HUES64 (cell line): ENCODE results near the gene PDE6B.
"Not testable (repeated sequence)": the region's sequence is repeated elsewhere in the genome, so short reads cannot be mapped to it uniquely, and the experiment has no call there.

Experiments used
- H3K27ac ChIP-seq: 2 replicates; pipeline ENCODE4 v1.7.0; 2013; ENCODE audit warnings: low read depth, low read length, inconsistent platforms
- H3K27me3 ChIP-seq: 2 replicates; pipeline ENCODE4 v1.6.1; 2013; ENCODE audit warnings: mild to moderate bottlenecking, low read length; ENCODE audit not compliant: insufficient read depth
- H3K36me3 ChIP-seq: 2 replicates; pipeline ENCODE4 v1.6.1; 2013; ENCODE audit warnings: mild to moderate bottlenecking, low read length; ENCODE audit not compliant: insufficient read depth
- H3K4me1 ChIP-seq: 2 replicates; pipeline ENCODE4 v1.6.1; 2013; ENCODE audit warnings: mild to moderate bottlenecking, low read length, moderate library complexity; ENCODE audit not compliant: insufficient read depth
- H3K4me3 ChIP-seq: 2 replicates; pipeline ENCODE4 v1.5.1; 2013; ENCODE audit warnings: mild to moderate bottlenecking, low read length, moderate library complexity
- H3K9ac ChIP-seq: 2 replicates; pipeline ENCODE4 v1.6.1; 2013; ENCODE audit warnings: mild to moderate bottlenecking, low read depth, low read length
- H3K9me3 ChIP-seq: 2 replicates; pipeline ENCODE4 v1.6.1; 2013; ENCODE audit warnings: low read depth, low read length; ENCODE audit not compliant: insufficient read depth
- WGBS: fragments of 150-250, 120-280 bp; methylation state at CpG from one replicate; pipeline ENCODE4 v1.1.7; 2013; ENCODE audit warnings: missing lambda C conversion rate; 5-methylcytosine and 5-hydroxymethylcytosine counted together

Gene PDE6B

DNA sequence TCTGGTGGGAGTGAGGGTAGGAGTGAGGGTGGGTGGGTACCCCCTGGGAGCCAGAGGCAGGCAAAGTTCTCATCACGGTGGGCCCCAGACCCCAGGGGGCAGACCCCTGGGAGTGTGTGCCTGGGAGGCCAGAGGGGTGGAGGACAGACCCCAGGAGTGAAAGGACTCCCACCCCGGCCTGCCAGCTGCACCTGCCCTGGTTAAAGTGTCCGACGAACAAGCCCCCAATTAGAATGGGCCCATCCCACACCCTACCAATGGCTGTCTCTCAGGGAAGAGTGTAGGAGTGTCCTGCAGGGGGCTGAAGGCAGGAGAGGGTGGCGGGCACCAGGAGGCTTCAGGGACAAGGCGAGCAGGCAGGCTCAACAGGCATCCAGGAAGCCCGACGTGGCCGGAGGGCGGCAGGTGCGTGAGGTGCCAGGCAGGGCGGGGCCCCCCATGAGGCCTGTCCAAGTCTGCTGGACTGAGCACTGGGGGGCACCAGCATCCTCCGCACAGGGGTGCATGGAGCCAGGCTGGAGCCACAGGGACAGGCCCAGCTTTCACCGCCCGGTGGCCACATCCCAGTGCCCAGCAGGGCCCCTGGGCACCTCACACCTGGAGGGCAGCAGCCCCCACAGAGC lies 8.7 kb downstream of the PDE6B start:
- Histone ChIP-seq H3K36me3 (no peaks in the 10 kb centered on the region), H3K27ac (no peak overlapping the region), H3K27me3 (no peaks in the 10 kb centered on the region), H3K4me3 (no peak overlapping the region), H3K9me3 (no peaks in the 10 kb centered on the region), H3K4me1 (no peaks in the 10 kb centered on the region), H3K9ac (no peak overlapping the region)
- WGBS: 92% methylated on average over 13 of the region's 15 CpGs

- Histone ChIP-seq H3K27ac (no peak overlapping the region), H3K9ac (no peak overlapping the region), H3K4me3 (no peak overlapping the region), H3K9me3 (no peaks in the 10 kb centered on the region), H3K27me3 (no peaks in the 10 kb centered on the region), H3K4me1 (no peaks in the 10 kb centered on the region), H3K36me3 (no peaks in the 10 kb centered on the region)
- 90% methylated on average over 23 of the region's 23 CpGs for WGBS
Measured at GRCh38 chr4:634599-634985, 9.2 kb downstream of the PDE6B start.

DNA sequence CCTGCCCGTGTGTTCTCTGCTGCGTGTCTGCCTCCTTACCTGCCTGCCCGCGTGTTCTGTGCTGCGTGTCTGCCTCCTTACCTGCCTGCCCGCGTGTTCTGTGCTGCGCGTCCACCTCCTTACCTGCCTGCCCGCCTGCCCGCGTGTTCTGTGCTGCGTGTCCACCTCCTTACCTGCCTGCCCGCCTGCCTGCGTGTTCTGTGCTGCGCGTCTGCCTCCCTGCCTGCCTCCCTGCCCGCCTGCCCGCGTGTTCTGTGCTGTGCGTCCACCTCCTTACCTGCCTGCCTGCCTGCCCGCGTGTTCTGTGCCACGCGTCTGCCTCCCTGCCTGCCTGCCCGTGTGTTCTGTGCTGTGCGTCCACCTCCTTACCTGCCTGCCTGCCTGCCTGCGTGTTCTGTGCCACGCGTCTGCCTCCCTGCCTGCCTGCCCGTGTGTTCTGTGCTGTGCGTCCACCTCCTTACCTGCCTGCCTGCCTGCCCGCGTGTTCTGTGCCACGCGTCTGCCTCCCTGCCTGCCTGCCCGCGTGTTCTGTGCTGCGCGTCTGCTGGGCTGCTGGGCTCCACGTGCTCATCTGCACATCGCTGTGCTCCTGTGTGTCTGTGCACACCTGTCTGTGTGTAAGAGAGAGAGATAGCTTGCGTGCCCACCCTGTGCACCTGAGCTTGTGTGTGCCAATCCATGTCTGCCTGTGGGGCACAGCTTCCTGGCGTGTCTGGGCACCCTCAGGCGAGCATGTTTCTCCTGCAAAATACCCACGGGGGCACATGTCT lies 9.9 kb downstream of the PDE6B start:
- H3K4me1 ChIP-seq, H3K9ac ChIP-seq, H3K9me3 ChIP-seq, H3K36me3 ChIP-seq, H3K27ac ChIP-seq, H3K4me3 ChIP-seq, H3K27me3 ChIP-seq: not testable (repeated sequence)
- WGBS: 94% methylated on average over 46 of the region's 46 CpGs

DNA sequence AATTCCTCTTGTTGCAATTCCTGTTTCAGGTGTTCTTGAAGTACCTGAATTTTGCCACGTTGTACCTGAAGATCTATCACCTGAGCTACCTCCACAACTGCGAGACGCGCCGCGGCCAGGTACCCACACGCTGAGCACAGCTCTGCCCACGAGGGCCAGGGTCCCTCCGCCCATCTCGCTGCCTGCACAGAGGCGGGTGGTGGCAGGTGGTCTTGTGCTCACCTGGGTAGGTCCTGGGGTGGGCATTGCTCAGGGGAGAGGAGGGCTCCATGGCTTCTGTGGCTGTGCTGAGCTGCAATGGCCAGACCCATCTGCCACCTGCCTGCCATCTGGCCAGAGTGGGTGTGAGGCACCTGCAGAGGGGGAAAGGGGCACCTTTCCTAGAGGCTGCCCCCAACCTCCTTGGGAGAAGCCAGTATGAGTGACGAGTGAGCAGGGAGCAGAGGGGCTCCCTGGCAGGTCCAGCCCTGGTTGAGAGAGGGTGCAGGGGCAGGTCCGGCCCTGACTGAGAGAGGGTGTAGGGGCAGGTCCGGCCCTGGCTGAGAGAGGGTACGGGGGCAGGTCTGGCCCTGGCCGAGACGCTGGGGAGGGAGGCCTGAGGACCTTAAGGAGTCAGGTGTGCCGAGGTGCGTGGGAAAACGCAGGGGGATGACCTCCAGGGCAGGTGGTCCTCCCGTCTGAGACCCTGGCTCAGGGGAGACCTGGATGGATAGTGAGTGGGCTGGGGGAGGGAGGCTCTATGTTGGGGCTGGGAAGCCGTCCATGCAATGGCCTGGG lies 10.7 kb downstream of the PDE6B start:
- H3K9me3 ChIP-seq: no peaks in the 10 kb centered on the region
- WGBS: 93% methylated on average over 22 of the region's 22 CpGs
- H3K36me3 ChIP-seq: no peaks in the 10 kb centered on the region
- no peaks in the 10 kb centered on the region for H3K4me1 ChIP-seq
- H3K4me3 ChIP-seq: no peak overlapping the region
- no peaks in the 10 kb centered on the region for H3K27me3 ChIP-seq
- no peak overlapping the region for H3K27ac ChIP-seq
- H3K9ac ChIP-seq: no peak overlapping the region

DNA sequence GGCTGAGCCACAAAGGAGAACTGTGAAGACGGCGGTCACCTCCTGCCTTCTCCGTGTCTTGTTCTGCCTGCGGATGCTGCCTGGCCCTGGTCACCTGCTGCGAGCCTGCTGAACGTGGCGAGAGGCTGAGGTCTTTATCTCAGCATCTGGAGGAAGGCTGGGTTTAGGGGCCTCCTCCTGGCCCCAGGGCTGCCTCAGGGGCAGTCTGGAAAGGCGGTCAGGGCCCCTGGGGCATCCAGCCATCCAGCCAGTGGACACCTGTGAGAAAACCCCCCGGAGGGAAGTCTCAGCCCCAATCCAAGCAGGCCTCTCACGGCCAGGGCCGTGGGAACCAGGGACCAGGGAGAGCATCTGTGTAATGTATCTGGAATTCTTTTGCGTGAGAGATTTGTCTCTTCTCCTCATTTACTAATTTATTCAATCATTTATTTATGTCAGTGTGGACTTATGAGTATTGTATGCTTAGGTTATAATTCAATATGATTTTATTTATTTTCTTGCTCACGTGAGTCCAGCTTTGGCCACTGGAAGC lies 11.3 kb downstream of the PDE6B start:
- Histone ChIP-seq H3K9ac (no peak overlapping the region), H3K4me1 (no peaks in the 10 kb centered on the region), H3K27ac (no peak overlapping the region), H3K4me3 (no peak overlapping the region), H3K36me3 (no peaks in the 10 kb centered on the region), H3K9me3 (no peaks in the 10 kb centered on the region), H3K27me3 (no peaks in the 10 kb centered on the region)
- WGBS: 92% methylated on average over 11 of the region's 13 CpGs

- Histone ChIP-seq H3K4me3 (no peak overlapping the region), H3K36me3 (no peaks in the 10 kb centered on the region), H3K27ac (no peak overlapping the region), H3K9me3 (no peaks in the 10 kb centered on the region), H3K27me3 (no peaks in the 10 kb centered on the region), H3K4me1 (no peaks in the 10 kb centered on the region), H3K9ac (no peak overlapping the region)
- WGBS: 93% methylated on average over 29 of the region's 32 CpGs
Measured at GRCh38 chr4:637536-638280, 12.3 kb downstream of the PDE6B start.

GRCh38 chr4:642366-642765 lies 17.0 kb downstream of the PDE6B start:
- H3K27ac ChIP-seq, H3K36me3 ChIP-seq, H3K4me1 ChIP-seq, H3K27me3 ChIP-seq, H3K4me3 ChIP-seq, H3K9me3 ChIP-seq, H3K9ac ChIP-seq: not testable (repeated sequence)
- 92% methylated on average over 5 of the region's 6 CpGs for WGBS

- Histone ChIP-seq H3K27me3 (no peaks in the 10 kb centered on the region), H3K4me1 (no peaks in the 10 kb centered on the region; the same call in 1 of the 2 replicates), H3K27ac (no peak overlapping the region), H3K9ac (no peak overlapping the region), H3K4me3 (no peak overlapping the region), H3K9me3 (no peaks in the 10 kb centered on the region), H3K36me3 (no peaks in the 10 kb centered on the region)
- 96% methylated on average over 32 of the region's 32 CpGs for WGBS
Measured at GRCh38 chr4:646460-646859, 21.1 kb downstream of the PDE6B start.

DNA sequence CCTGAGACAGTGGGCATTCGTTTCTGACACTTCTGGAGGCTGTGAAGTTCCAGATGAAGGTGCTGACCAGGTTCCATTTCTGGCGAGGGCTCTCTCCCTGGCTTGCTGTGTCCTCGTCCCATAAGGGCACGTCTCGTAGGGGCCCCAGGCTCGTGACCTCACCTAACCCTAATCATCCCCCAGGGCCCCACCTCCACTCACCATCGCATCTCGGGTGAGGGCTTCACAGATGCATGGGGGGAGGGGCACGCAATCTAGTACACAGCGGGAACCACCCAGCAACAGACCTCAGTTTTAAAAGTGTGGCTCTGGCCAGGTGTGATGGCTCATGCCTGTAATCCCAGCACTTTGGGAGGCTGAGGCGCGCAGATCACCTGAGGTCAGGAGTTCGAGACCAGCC lies 22.1 kb downstream of the PDE6B start:
- H3K4me1 ChIP-seq: no peaks in the 10 kb centered on the region; the same call in 1 of the 2 replicates
- H3K4me3 ChIP-seq: no peak overlapping the region
- H3K27me3 ChIP-seq: no peaks in the 10 kb centered on the region
- no peak overlapping the region for H3K27ac ChIP-seq
- no peak overlapping the region for H3K9ac ChIP-seq
- no peaks in the 10 kb centered on the region for H3K36me3 ChIP-seq
- H3K9me3 ChIP-seq: no peaks in the 10 kb centered on the region
- WGBS: 83% methylated on average over 13 of the region's 13 CpGs

DNA sequence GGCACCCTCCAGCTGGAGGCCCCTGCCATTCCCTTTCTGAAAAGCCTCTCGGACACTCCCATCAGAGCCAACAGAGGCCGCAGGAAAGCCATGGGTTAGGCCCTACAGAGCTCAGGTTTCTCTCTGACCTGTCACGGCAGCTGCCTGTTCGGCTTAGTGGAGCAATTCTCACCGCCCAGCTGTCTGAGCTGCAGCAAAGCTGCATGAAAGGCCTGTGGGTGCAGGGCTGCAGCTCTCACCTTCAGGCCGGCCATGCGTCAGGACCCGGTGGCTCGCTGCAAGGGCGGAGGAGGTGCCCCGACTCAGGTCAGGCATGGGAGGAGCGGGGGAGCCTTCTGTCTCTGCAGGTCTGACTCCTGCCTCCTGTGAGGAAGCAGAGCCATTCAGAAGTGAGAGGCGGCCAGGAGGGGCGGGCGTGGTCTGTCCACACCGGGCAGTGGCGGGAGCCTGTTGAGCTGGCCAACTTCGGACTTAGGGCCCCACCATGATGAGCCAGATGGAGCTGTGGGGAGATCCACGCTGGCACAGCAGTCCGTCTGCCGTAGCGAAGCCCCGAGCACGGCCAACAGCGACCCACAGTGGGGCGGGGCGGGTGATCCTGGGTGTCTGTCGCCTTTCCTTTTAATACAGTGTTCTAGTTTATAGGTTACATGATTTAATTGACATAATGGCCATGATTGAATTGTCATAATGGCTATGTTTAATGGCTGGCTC lies 23.4 kb downstream of the PDE6B start:
- 78% methylated on average over 28 of the region's 28 CpGs for WGBS
- Histone ChIP-seq H3K9ac (no peak overlapping the region), H3K9me3 (no peaks in the 10 kb centered on the region), H3K27ac (no peak overlapping the region), H3K36me3 (no peaks in the 10 kb centered on the region), H3K4me1 (no peaks in the 10 kb centered on the region; the same call in 1 of the 2 replicates), H3K27me3 (no peaks in the 10 kb centered on the region), H3K4me3 (no peak overlapping the region)
